Measurements from ENCODE around the gene MRPS7.

Gene MRPS7

GRCh38 chr17:75261336-75262111 is at the start of gene MRPS7, which contains the start of gene GGA3:
MRPS7 (plus strand) TSS chr17:75261879; CDS start chr17:75261901, 22 bp downstream.
GGA3 (minus strand) TSS chr17:75261606; CDS start chr17:75261587, 19 bp downstream.
- DNase-seq, result peak; percentile 98

GRCh38 chr17:75218131-75218530 is 43.5 kb upstream of the MRPS7 start:
- DNase-seq, result no peak

- DNase-seq, result no peak
Observed at GRCh38 chr17:75219815-75220214, 41.9 kb upstream of the MRPS7 start.

- DNase-seq, result no peak
Observed at GRCh38 chr17:75225016-75225415, 36.7 kb upstream of the MRPS7 start.

- DNase-seq, result no peak
Observed at GRCh38 chr17:75227729-75228128, 34.0 kb upstream of the MRPS7 start.

GRCh38 chr17:75228305-75228704 is 33.4 kb upstream of the MRPS7 start:
- peak; percentile 27 for DNase-seq

GRCh38 chr17:75228847-75229246 is 32.8 kb upstream of the MRPS7 start:
- DNase-seq, result peak; percentile 40

GRCh38 chr17:75231071-75231470 is 30.6 kb upstream of the MRPS7 start:
- DNase-seq, result no peak

GRCh38 chr17:75231741-75232464 is 29.8 kb upstream of the MRPS7 start:
- no peak for DNase-seq

- DNase-seq, result no peak
Observed at GRCh38 chr17:75232786-75233185, 28.9 kb upstream of the MRPS7 start.

GRCh38 chr17:75237100-75238014 is 24.3 kb upstream of the MRPS7 start:
- no peak for DNase-seq

GRCh38 chr17:75238020-75238580 is 23.6 kb upstream of the MRPS7 start:
- DNase-seq, result no peak

- DNase-seq, result peak; percentile 90
Observed at GRCh38 chr17:75238684-75239191, 22.9 kb upstream of the MRPS7 start.

- DNase-seq, result no peak
Observed at GRCh38 chr17:75239214-75239613, 22.5 kb upstream of the MRPS7 start.

- DNase-seq, result no peak
Observed at GRCh38 chr17:75239778-75240393, 21.8 kb upstream of the MRPS7 start.

GRCh38 chr17:75240394-75241142 is 21.1 kb upstream of the MRPS7 start:
- DNase-seq, result peak; percentile 76

- no peak for DNase-seq
Observed at GRCh38 chr17:75241143-75241430, 20.6 kb upstream of the MRPS7 start.

GRCh38 chr17:75241502-75241901 is 20.2 kb upstream of the MRPS7 start:
- DNase-seq, result no peak

GRCh38 chr17:75241996-75242460 is 19.7 kb upstream of the MRPS7 start:
- DNase-seq, result no peak

GRCh38 chr17:75242461-75243042 is 19.1 kb upstream of the MRPS7 start:
- no peak for DNase-seq
